ENCODE data around the gene KCNH2.

DNA sequence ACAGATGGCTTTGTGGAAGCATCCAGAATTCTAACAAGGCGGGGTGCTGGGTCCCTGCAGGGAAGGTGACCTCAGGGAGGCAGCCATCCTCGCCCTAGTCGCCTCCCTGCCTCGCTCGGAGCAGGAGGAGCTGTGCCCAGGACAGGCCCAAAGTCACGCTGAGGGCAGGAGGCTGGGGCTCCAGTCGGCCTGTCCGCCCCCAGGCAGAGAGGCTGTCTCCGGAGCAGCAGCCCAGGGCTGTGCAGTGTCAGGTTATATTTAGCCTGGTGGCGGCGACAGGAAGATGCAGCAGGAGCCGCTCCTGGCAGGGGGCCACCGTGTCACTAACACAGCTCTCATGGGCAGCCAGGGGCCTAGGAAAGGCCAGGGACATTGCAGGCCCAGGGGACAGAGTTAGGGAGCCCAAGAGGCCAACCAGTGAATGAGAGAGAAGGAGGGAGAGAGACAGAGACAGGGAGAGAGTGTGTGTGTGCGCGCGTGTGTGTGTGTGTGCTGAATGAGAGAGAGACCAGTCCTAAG lies 13.5 kb downstream of the KCNH2 start:
- TF ChIP-seq EZH2phosphoT487 (conservative IDR thresholded peaks at IDR 0.05; ENCODE audit: low read length) (no peak), CTCF (IDR thresholded peaks at IDR 0.05; ENCODE audit: insufficient read depth, low read length, poor library complexity, severe bottlenecking) (no peak)

Data from SU-DHL-6 (cell line).